GM12878 (cell line): Measurements from ENCODE around the gene PCDHB6. TPM values are rescaled to one million over a fixed set of nuclear protein-coding genes. Genes with fewer than 3 reads are reported as not detected.

ENCODE experiments used
- ATAC-seq: fragments of 200-7000 bp; cut with Tn5 transposase; 3 replicates; pipeline ENCODE4 v1.9.1; 2020; ENCODE audit warnings: mild to moderate bottlenecking, moderate library complexity
- BruUV-seq: library from RNA; stranded (reverse); fragments of 400-500 nt; replicated peaks from 2 replicates; lab custom pipeline; 2021; lab: Mats Ljungman, UMichigan
- CTCF ChIA-PET: fragments of 300-600 bp; sonication (Branson Sonifier 250); formaldehyde crosslinking; extraction: SDS; loops from one replicate; lab custom pipeline; 2021; ENCODE audit warnings: inconsistent platforms; lab: Yijun Ruan, JAX
- POLR2A ChIA-PET: fragments of 350-600 bp; formaldehyde crosslinking; extraction: SDS; loops from one replicate; lab custom pipeline; 2021; ENCODE audit warnings: inconsistent platforms; lab: Charles Lee
- RAD21 ChIA-PET: fragments of 300-600 bp; sonication (Branson Sonifier 250); formaldehyde crosslinking; loops from one replicate; lab custom pipeline; 2023; ENCODE audit warnings: antibody characterized with exemption; ENCODE audit not compliant: unreplicated experiment; lab: Charles Lee
- SMC1A ChIA-PET: fragments of 300-600 bp; sonication (Branson Sonifier 250); formaldehyde crosslinking; loops from one replicate; lab custom pipeline; 2023; ENCODE audit not compliant: unreplicated experiment, uncharacterized antibody; lab: Charles Lee
- DNase-seq: peaks from one replicate; pipeline ENCODE4 v3.0.0-alpha.2; 2011; ENCODE audit warnings: low read depth, low spot score
- FAIRE-seq: peaks from 3 replicates; lab custom pipeline; 2011; peaks lifted over from hg19 to GRCh38; lab: Jason Lieb, UNC
- H2AFZ ChIP-seq: 2 replicates; pipeline ENCODE4 v1.6.0; 2011; ENCODE audit warnings: low read depth, low read length, control low read depth; ENCODE audit not compliant: control insufficient read depth
- H3K27ac ChIP-seq: 2 replicates; pipeline ENCODE4 v1.5.1; 2011; ENCODE audit warnings: control low read depth; ENCODE audit not compliant: control insufficient read depth, insufficient read depth
- H3K27me3 ChIP-seq, 2 experiments: replicated peaks in 1 of 2; 2 replicates each; pipeline versions ENCODE4 v1.6.0 to v1.6.1; 2011; ENCODE audit warnings: low read length in 1 of 2; ENCODE audit not compliant: control insufficient read depth in 2 of 2, insufficient read depth in 2 of 2
- H3K36me3 ChIP-seq, 2 experiments: 2 replicates each; pipeline ENCODE4 v1.5.1; 2011; ENCODE audit warnings: low read length in 1 of 2; ENCODE audit not compliant: control insufficient read depth in 2 of 2, insufficient read depth in 2 of 2
- H3K4me1 ChIP-seq: 2 replicates; pipeline ENCODE4 v1.6.1; 2011; ENCODE audit warnings: mild to moderate bottlenecking, low read length, moderate library complexity, mixed read lengths; ENCODE audit not compliant: control insufficient read depth, insufficient read depth
- H3K4me2 ChIP-seq: 2 replicates; pipeline ENCODE4 v1.6.0; 2011; ENCODE audit warnings: control low read depth; ENCODE audit not compliant: control insufficient read depth, insufficient read depth
- H3K4me3 ChIP-seq: fragments of 200-600 bp; sonication (generic); 2 replicates; pipeline ENCODE4 v1.5.1; 2016
- H3K79me2 ChIP-seq: 2 replicates; pipeline ENCODE4 v1.6.0; 2011; ENCODE audit warnings: low read length; ENCODE audit not compliant: control insufficient read depth, insufficient read depth
- H3K9ac ChIP-seq: 2 replicates; pipeline ENCODE4 v1.8.0; 2011; ENCODE audit warnings: low read length, control low read depth, mixed read lengths; ENCODE audit not compliant: control insufficient read depth, insufficient read depth
- H3K9me3 ChIP-seq: replicated peaks from 3 replicates; pipeline ENCODE4 v1.5.1; 2011; ENCODE audit warnings: mild to moderate bottlenecking, low read length; ENCODE audit not compliant: control insufficient read depth, insufficient read depth
- H4K20me1 ChIP-seq: 2 replicates; pipeline ENCODE4 v1.6.0; 2011; ENCODE audit not compliant: control insufficient read depth, insufficient read depth
- ETV6 ChIP-seq, 2 experiments: fragments of 450-650 bp in 1 of 2; IDR thresholded peaks in 1 of 2; conservative IDR thresholded peaks in 1 of 2; 2 replicates each; pipeline ENCODE4 v1.6.1; 2014; ENCODE audit warnings: antibody characterized with exemption in 1 of 2, borderline replicate concordance in 1 of 2, low read depth in 1 of 2, mild to moderate bottlenecking in 1 of 2, moderate library complexity in 1 of 2
- EZH2 ChIP-seq: IDR thresholded peaks from 2 replicates; pipeline ENCODE4 v1.6.1; 2012; ENCODE audit warnings: low read depth, mild to moderate bottlenecking, control low read depth, inconsistent platforms, low read length, borderline replicate concordance; ENCODE audit not compliant: control insufficient read depth
- HDGF ChIP-seq: fragments of 450-650 bp; IDR thresholded peaks from 2 replicates; pipeline ENCODE4 v1.6.1; 2016; ENCODE audit warnings: antibody characterized with exemption
- SMARCA5 ChIP-seq: fragments of 450-650 bp; IDR thresholded peaks from 2 replicates; pipeline ENCODE4 v1.6.1; 2017; ENCODE audit warnings: mild to moderate bottlenecking
- SPI1 ChIP-seq: IDR thresholded peaks from 2 replicates; pipeline ENCODE4 v1.6.1; 2011; ENCODE audit warnings: low read depth, mild to moderate bottlenecking, low read length, moderate library complexity, borderline replicate concordance; ENCODE audit not compliant: insufficient read depth
- SREBF2 ChIP-seq: IDR thresholded peaks from 2 replicates; pipeline ENCODE4 v1.6.1; 2012; ENCODE audit warnings: mild to moderate bottlenecking, low read length
- SUPT20H ChIP-seq: IDR thresholded peaks from 2 replicates; pipeline ENCODE4 v1.6.1; 2011; ENCODE audit warnings: low read depth, mild to moderate bottlenecking, low read length, moderate library complexity, borderline replicate concordance; ENCODE audit not compliant: control insufficient read depth
- ZBED1 ChIP-seq: IDR thresholded peaks from 2 replicates; pipeline ENCODE4 v1.6.1; 2016; ENCODE audit warnings: borderline replicate concordance
- ZNF217 ChIP-seq: fragments of 450-650 bp; IDR thresholded peaks from 2 replicates; pipeline ENCODE4 v1.6.1; 2017; ENCODE audit warnings: antibody characterized with exemption, mild to moderate bottlenecking
- WGBS: methylation state at CpG from one replicate; pipeline ENCODE4 v1.1.6; 2016; ENCODE audit warnings: low lambda C conversion rate; ENCODE audit not compliant: insufficient replicate concordance, insufficient coverage; ENCODE audit errors: missing lambda C conversion rate; 5-methylcytosine and 5-hydroxymethylcytosine counted together
- in situ Hi-C: fragments of 300-500 bp; cut with MboI; formaldehyde crosslinking; loops from 9 replicates; pipeline ENCODE4 v1.14.3; 2018; ENCODE audit warnings: mixed read lengths
- intact Hi-C: fragments of 100-400 bp; cut with micrococcal nuclease; formaldehyde crosslinking; loops from one replicate; pipeline ENCODE4 v1.14.2; 2022; ENCODE audit not compliant: unreplicated experiment
- polyA plus RNA-seq, 11 experiments: library from polyadenylated mRNA; depleted of rRNA in 4 of 11; unstranded in 6 of 11; stranded (reverse) in 5 of 11; fragments of >200 nt; fragmentation: Nextera tagmentation in 4 of 11; fragmentation: Illumina TruSeq in 1 of 11; extraction: Ambion mirVana in 4 of 11; extraction: Trizol in 1 of 11; gene quantifications; 1 replicate in 1 of 11; 2 replicates in 10 of 11; pipeline versions ENCODE4 v1.2.1 to v1.2.3, GENCODE V29; 2011 to 2016; ENCODE audit warnings: inconsistent platforms in 2 of 11, missing spikeins in 2 of 11, low read depth in 1 of 11
- total RNA-seq, 4 experiments: library from RNA; depleted of rRNA in 3 of 4; stranded (reverse); fragments of >200 nt in 3 of 4; fragmentation: Illumina TruSeq in 1 of 4; extraction: Trizol in 1 of 4; gene quantifications; 2 replicates each; pipeline versions ENCODE4 v1.2.1 to v1.2.3, GENCODE V29; 2013 to 2021
- TF ChIP-seq, protein P1 (sequence below): fragments of 450-650 bp; IDR thresholded peaks from 2 replicates; pipeline ENCODE4 v1.6.1; 2016; ENCODE audit warnings: mild to moderate bottlenecking, moderate library complexity, borderline replicate concordance
- TF ChIP-seq, protein P2 (sequence below): fragments of 150-350 bp; IDR thresholded peaks from 2 replicates; pipeline ENCODE4 v1.6.1; 2016; ENCODE audit warnings: low read depth, low read length

Gene PCDHB6
- total and polyA plus RNA-seq, 10 of the 15 experiments (the other 5 are each of a cell fraction or from before 2014, with no cell fraction given) = not detected

DNA sequence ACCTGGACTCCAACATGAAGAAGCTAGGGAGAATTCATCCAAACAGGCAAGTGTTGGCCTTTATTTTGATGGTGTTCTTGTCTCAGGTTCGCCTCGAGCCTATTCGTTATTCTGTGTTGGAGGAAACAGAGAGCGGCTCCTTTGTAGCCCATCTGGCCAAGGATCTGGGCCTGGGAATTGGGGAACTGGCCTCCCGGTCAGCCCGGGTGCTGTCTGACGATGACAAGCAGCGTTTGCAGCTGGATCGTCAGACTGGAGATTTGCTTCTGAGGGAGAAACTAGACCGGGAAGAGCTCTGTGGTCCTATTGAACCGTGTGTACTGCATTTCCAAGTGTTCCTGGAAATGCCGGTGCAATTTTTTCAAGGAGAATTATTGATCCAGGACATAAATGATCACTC, 27.9 kb upstream of the PCDHB6 start:
- H3K79me2 ChIP-seq = no peaks in the 10 kb centered on the region
- WGBS = 46% methylated on average over 12 of the region's 12 CpGs

More for the DNA sequence above, 27.9 kb upstream of the PCDHB6 start:
- intact Hi-C loops = no loop called here
- in situ Hi-C loops = no loop called here
- no peaks in the 10 kb centered on the region for H3K4me1 ChIP-seq
- H2AFZ ChIP-seq = no peak overlapping the region
- CTCF ChIA-PET = interaction anchor here (1.2 kb wide), 1 partner anchor 17 kb away, joined by 5 read pairs; no protein-coding TSS in a partner anchor
- FAIRE-seq (no peak), DNase-seq (no peak), ATAC-seq (no peak)
- no peak overlapping the region for H3K27ac ChIP-seq
- TF ChIP-seq, protein P1, sequence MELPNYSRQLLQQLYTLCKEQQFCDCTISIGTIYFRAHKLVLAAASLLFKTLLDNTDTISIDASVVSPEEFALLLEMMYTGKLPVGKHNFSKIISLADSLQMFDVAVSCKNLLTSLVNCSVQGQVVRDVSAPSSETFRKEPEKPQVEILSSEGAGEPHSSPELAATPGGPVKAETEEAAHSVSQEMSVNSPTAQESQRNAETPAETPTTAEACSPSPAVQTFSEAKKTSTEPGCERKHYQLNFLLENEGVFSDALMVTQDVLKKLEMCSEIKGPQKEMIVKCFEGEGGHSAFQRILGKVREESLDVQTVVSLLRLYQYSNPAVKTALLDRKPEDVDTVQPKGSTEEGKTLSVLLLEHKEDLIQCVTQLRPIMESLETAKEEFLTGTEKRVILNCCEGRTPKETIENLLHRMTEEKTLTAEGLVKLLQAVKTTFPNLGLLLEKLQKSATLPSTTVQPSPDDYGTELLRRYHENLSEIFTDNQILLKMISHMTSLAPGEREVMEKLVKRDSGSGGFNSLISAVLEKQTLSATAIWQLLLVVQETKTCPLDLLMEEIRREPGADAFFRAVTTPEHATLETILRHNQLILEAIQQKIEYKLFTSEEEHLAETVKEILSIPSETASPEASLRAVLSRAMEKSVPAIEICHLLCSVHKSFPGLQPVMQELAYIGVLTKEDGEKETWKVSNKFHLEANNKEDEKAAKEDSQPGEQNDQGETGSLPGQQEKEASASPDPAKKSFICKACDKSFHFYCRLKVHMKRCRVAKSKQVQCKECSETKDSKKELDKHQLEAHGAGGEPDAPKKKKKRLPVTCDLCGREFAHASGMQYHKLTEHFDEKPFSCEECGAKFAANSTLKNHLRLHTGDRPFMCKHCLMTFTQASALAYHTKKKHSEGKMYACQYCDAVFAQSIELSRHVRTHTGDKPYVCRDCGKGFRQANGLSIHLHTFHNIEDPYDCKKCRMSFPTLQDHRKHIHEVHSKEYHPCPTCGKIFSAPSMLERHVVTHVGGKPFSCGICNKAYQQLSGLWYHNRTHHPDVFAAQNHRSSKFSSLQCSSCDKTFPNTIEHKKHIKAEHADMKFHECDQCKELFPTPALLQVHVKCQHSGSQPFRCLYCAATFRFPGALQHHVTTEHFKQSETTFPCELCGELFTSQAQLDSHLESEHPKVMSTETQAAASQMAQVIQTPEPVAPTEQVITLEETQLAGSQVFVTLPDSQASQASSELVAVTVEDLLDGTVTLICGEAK = no peak
- TF ChIP-seq HDGF = no peak
- TF ChIP-seq ZBED1 = no peak
- no peak for TF ChIP-seq SUPT20H
- no peak for TF ChIP-seq ZNF217
- no peak for TF ChIP-seq ETV6 (conservative IDR thresholded peaks at IDR 0.05 in 1 of 2, IDR thresholded peaks at IDR 0.05 in 1 of 2; ENCODE audit: borderline replicate concordance in 1 of 2, low read depth in 1 of 2)
- no peak for TF ChIP-seq SPI1
- TF ChIP-seq SREBF2 = no peak
- no peak for TF ChIP-seq SMARCA5
- TF ChIP-seq, protein P2, sequence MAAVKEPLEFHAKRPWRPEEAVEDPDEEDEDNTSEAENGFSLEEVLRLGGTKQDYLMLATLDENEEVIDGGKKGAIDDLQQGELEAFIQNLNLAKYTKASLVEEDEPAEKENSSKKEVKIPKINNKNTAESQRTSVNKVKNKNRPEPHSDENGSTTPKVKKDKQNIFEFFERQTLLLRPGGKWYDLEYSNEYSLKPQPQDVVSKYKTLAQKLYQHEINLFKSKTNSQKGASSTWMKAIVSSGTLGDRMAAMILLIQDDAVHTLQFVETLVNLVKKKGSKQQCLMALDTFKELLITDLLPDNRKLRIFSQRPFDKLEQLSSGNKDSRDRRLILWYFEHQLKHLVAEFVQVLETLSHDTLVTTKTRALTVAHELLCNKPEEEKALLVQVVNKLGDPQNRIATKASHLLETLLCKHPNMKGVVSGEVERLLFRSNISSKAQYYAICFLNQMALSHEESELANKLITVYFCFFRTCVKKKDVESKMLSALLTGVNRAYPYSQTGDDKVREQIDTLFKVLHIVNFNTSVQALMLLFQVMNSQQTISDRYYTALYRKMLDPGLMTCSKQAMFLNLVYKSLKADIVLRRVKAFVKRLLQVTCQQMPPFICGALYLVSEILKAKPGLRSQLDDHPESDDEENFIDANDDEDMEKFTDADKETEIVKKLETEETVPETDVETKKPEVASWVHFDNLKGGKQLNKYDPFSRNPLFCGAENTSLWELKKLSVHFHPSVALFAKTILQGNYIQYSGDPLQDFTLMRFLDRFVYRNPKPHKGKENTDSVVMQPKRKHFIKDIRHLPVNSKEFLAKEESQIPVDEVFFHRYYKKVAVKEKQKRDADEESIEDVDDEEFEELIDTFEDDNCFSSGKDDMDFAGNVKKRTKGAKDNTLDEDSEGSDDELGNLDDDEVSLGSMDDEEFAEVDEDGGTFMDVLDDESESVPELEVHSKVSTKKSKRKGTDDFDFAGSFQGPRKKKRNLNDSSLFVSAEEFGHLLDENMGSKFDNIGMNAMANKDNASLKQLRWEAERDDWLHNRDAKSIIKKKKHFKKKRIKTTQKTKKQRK = no peak
- TF ChIP-seq EZH2 = no peak
- no peaks in the 10 kb centered on the region for H3K36me3 ChIP-seq
- no peaks in the 10 kb centered on the region for H4K20me1 ChIP-seq
- no TSS peak for BruUV-seq
- SMC1A ChIA-PET = no interaction called here
- H3K4me2 ChIP-seq = no peak overlapping the region
- H3K4me3 ChIP-seq = no peak overlapping the region
- no peaks in the 10 kb centered on the region; the same call in 1 of the 3 replicates for H3K9me3 ChIP-seq
- no peaks in the 10 kb centered on the region for H3K27me3 ChIP-seq
- no peak overlapping the region for H3K9ac ChIP-seq
- POLR2A ChIA-PET = no interaction called here
- RAD21 ChIA-PET = no interaction called here
